Mucosa of stomach (tissue), 1 donor: ENCODE results near the gene RASSF4.
"Not testable (repeated sequence)": the region's sequence is repeated elsewhere in the genome, so short reads cannot be mapped to it uniquely, and the experiment has no call there.

Source experiments
- H3K27me3 ChIP-seq: one replicate; pipeline ENCODE4 v1.7.0; 2013; ENCODE audit warnings: mild to moderate bottlenecking, low read length; ENCODE audit not compliant: control insufficient read depth, insufficient read depth
- H3K36me3 ChIP-seq: one replicate; pipeline ENCODE4 v1.7.0; 2013; ENCODE audit warnings: low read length; ENCODE audit not compliant: control insufficient read depth, insufficient read depth
- H3K4me1 ChIP-seq: one replicate; pipeline ENCODE4 v1.7.0; 2013; ENCODE audit warnings: mild to moderate bottlenecking, low read length; ENCODE audit not compliant: control insufficient read depth, insufficient read depth
- H3K4me3 ChIP-seq: one replicate; pipeline ENCODE4 v1.7.0; 2013; ENCODE audit warnings: low read length
- H3K9ac ChIP-seq: one replicate; pipeline ENCODE4 v1.7.0; 2013; ENCODE audit warnings: mild to moderate bottlenecking, low read length, moderate library complexity
- H3K9me3 ChIP-seq: one replicate; pipeline ENCODE4 v1.7.0; 2013; ENCODE audit warnings: mild to moderate bottlenecking, low read length, moderate library complexity; ENCODE audit not compliant: control insufficient read depth
- donor health status: Pancreatic carcinoma.

RASSF4 gene

DNA sequence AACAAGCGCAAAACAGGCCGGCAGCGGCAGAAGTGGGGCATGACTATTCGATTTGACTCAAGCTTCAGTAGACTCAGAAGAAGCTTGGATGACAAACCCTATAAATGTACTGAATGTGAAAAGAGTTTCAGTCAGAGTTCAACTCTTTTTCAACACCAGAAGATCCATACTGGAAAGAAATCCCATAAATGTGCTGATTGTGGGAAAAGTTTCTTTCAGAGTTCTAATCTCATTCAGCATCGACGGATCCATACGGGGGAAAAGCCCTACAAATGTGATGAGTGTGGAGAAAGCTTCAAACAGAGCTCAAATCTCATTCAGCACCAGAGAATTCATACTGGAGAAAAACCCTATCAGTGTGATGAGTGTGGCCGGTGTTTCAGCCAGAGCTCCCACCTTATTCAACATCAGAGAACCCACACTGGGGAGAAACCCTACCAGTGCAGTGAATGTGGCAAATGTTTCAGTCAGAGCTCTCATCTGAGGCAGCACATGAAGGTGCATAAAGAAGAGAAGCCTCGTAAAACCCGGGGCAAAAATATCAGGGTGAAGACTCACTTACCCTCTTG is 43.9 kb downstream of the RASSF4 start:
- Histone ChIP-seq H3K4me1 (peaks cover 18% of the 10 kb centered on the region), H3K36me3 (no peaks in the 10 kb centered on the region), H3K9ac (no peak overlapping the region), H3K27me3 (no peaks in the 10 kb centered on the region), H3K9me3 (no peaks in the 10 kb centered on the region), H3K4me3 (no peak overlapping the region)

- H3K4me1 ChIP-seq: peaks cover 13% of the 10 kb centered on the region
- no peak overlapping the region for H3K9ac ChIP-seq
- no peaks in the 10 kb centered on the region for H3K36me3 ChIP-seq
- no peak overlapping the region for H3K4me3 ChIP-seq
- no peaks in the 10 kb centered on the region for H3K27me3 ChIP-seq
- no peaks in the 10 kb centered on the region for H3K9me3 ChIP-seq
These were observed 45.1 kb downstream of the RASSF4 start for GRCh38 chr10:45004661-45005060.

DNA sequence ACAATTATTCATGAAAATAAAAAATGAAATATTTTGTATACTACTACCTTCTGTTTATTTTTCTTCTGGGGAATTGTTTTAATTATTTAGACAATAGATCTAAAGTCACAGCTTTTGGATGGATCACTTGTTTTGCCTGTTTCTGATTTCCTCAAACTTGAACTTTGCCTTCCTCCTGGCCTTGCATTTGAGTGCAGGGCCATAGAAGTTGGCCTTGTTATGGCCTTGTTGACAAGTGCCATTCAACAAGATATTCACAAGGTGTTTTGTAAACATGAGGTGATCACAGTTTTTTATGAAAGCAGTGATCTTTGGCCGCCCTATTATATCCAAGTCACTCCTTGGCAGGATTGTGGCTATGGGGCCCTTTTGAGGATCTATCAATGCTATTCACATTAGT is 45.7 kb downstream of the RASSF4 start:
- H3K27me3 ChIP-seq: no peaks in the 10 kb centered on the region
- H3K4me1 ChIP-seq: peaks cover 7% of the 10 kb centered on the region
- H3K36me3 ChIP-seq: no peaks in the 10 kb centered on the region
- no peaks in the 10 kb centered on the region for H3K9me3 ChIP-seq
- H3K9ac ChIP-seq: no peak overlapping the region
- no peak overlapping the region for H3K4me3 ChIP-seq

- H3K27me3 ChIP-seq: no peaks in the 10 kb centered on the region
- no peak overlapping the region for H3K4me3 ChIP-seq
- peaks cover 3% of the 10 kb centered on the region for H3K4me1 ChIP-seq
- no peaks in the 10 kb centered on the region for H3K9me3 ChIP-seq
- no peak overlapping the region for H3K9ac ChIP-seq
- H3K36me3 ChIP-seq: no peaks in the 10 kb centered on the region
These were observed 46.9 kb downstream of the RASSF4 start for GRCh38 chr10:45006276-45007030.

DNA sequence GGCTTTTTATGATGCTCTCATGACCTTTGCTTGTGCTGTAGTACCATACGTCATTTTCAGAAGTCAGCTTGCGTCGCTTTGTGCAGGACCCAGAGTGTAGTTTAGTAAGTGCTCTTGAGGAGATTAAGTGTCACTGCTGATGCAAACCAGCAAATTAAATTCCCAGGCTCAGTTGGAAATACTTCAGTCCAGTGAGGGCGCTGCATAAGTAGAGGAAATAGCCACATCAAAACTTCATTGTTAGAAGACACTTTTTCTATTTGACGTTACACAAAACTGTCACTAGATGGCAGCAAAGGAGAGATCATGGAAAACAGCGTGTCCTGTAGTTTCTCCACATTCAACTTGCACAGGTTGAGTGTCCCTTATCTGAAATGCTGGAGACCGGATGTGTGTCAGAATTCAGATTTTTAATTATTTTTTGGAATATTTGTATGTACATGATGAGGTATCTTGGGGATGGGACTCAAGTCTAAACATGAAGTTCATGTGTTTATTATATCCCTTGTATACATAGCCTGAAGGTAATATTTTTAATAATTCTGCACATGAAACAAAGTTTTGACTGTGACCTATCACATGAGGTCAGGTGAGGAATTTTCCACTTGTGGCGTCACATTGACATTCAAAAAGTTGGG is 49.0 kb downstream of the RASSF4 start:
- no peak overlapping the region for H3K4me3 ChIP-seq
- no peaks in the 10 kb centered on the region for H3K36me3 ChIP-seq
- no peaks in the 10 kb centered on the region for H3K27me3 ChIP-seq
- no peaks in the 10 kb centered on the region for H3K9me3 ChIP-seq
- no peak overlapping the region for H3K9ac ChIP-seq
- H3K4me1 ChIP-seq: no peaks in the 10 kb centered on the region

- H3K9me3 ChIP-seq, H3K4me1 ChIP-seq, H3K9ac ChIP-seq, H3K27me3 ChIP-seq, H3K4me3 ChIP-seq, H3K36me3 ChIP-seq: not testable (repeated sequence)
These were observed 55.0 kb downstream of the RASSF4 start for GRCh38 chr10:45014557-45014956.

GRCh38 chr10:45015590-45015989 is 56.0 kb downstream of the RASSF4 start:
- Histone ChIP-seq H3K9ac (no peak overlapping the region), H3K27me3 (no peaks in the 10 kb centered on the region), H3K4me3 (no peak overlapping the region), H3K4me1 (peaks cover 6% of the 10 kb centered on the region), H3K36me3 (no peaks in the 10 kb centered on the region), H3K9me3 (no peaks in the 10 kb centered on the region)

DNA sequence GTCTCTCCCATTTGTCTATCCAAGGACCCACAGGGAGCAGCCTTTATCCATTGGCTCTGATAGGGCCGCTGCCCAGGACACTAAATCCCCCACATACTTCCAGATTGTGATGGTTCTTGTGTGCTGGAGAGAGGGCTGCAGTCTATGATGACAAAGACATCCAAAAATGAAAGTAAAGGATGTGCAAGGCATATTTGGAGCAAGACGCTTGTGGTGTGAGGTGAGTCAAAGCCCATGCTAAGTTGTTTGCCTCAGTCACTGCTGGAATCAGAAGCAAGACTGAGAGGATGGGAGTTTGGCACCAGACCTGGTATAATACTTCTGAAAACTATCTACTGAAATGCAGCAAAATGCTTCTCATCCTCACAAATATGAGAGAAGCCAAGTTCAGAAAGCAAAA is 63.8 kb downstream of the RASSF4 start:
- no peaks in the 10 kb centered on the region for H3K4me1 ChIP-seq
- H3K36me3 ChIP-seq: no peaks in the 10 kb centered on the region
- no peak overlapping the region for H3K4me3 ChIP-seq
- no peak overlapping the region for H3K9ac ChIP-seq
- H3K27me3 ChIP-seq: no peaks in the 10 kb centered on the region
- no peaks in the 10 kb centered on the region for H3K9me3 ChIP-seq

GRCh38 chr10:45034301-45034700 is 74.7 kb downstream of the RASSF4 start:
- Histone ChIP-seq H3K4me3 (no peak overlapping the region), H3K9ac (no peak overlapping the region), H3K27me3 (no peaks in the 10 kb centered on the region), H3K36me3 (no peaks in the 10 kb centered on the region), H3K4me1 (no peaks in the 10 kb centered on the region), H3K9me3 (no peaks in the 10 kb centered on the region)

DNA sequence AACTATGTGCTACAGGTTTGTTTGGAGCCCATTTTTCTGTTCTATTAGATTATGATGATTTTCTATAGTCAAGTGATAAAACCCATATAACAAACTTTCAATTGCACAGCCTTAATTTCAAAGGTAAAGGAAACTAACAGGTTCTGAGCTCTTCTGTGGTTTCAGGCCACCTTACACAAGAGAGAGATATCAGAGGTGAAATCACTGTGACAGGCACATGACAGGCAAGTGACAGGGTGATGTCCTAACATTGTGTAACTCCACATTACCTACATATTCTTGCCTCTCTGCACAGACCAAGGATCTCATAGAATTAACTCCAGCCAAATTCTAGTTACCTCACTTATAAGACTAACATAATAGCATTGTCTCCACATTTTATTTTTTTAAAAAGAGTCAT is 76.1 kb downstream of the RASSF4 start:
- Histone ChIP-seq H3K27me3 (no peaks in the 10 kb centered on the region), H3K9me3 (no peaks in the 10 kb centered on the region), H3K4me3 (no peak overlapping the region), H3K4me1 (no peaks in the 10 kb centered on the region), H3K36me3 (no peaks in the 10 kb centered on the region), H3K9ac (no peak overlapping the region)

DNA sequence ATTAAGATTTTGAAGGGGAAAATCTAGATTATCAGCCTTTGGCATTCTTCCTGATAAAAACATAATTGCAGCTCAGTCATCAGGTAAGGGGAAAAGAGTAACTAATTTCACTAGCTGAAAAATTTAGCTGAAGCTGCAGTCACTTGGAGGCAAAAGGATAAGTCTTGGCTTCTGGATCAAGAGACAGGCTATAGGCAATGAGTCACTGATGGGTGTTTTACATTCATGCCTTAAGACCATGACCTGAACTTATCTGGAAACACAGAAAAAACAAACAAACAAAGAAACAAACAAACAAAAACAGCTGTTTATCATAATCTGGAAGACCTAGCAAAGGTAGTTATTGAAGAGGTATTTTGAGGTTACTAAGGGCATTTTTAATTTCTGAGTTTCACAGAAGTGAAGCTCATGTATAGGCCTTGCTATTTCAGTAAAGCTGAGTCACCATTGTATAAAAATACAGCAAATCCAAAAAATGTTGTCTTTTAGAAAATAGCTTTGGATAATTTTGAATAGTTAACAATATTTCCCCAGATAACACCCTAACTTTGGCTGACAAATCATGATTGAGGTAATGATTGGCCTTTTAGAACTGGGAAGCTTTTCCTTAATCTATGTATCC is 81.4 kb downstream of the RASSF4 start:
- no peaks in the 10 kb centered on the region for H3K27me3 ChIP-seq
- no peak overlapping the region for H3K4me3 ChIP-seq
- no peaks in the 10 kb centered on the region for H3K36me3 ChIP-seq
- no peaks in the 10 kb centered on the region for H3K9me3 ChIP-seq
- H3K9ac ChIP-seq: no peak overlapping the region
- H3K4me1 ChIP-seq: no peaks in the 10 kb centered on the region

DNA sequence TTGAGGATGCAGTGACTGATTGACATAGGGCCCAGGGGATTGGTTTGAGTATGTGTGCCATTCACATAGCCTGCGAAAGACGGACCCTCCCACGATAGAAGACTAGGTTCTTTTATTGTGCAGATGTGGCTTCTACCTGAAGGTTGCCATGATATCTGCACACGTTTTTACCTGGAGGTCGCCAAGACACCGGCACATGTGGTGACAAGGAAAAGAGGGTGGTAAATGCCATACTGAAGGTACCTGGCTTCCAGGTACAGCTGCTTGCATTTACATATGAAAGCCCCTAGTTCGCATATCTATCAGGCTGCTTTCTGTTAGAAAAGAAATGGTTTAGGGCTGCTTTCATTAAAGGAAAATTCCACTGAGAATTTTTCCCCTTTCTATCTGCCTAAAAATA is 84.7 kb downstream of the RASSF4 start:
- Histone ChIP-seq H3K4me1 (no peaks in the 10 kb centered on the region), H3K27me3 (no peaks in the 10 kb centered on the region), H3K4me3 (no peak overlapping the region), H3K9me3 (no peaks in the 10 kb centered on the region), H3K36me3 (no peaks in the 10 kb centered on the region), H3K9ac (no peak overlapping the region)
